Astrocyte of the spinal cord (primary cell): ENCODE data around the gene ARHGAP4.
A peak's percentile ranks its signal among the peaks of the same experiment; 100 is the strongest.

ENCODE experiments used
- DNase-seq: peaks from one replicate; pipeline ENCODE4 v3.0.0; 2011; ENCODE audit warnings: low read depth, low spot score
- H3K4me3 ChIP-seq: 2 replicates; pipeline ENCODE4 v1.5.1; 2011; ENCODE audit warnings: low read depth, mild to moderate bottlenecking, low read length, moderate library complexity
- CTCF ChIP-seq: IDR thresholded peaks from 2 replicates; pipeline ENCODE4 v1.5.1; 2012; ENCODE audit warnings: low read depth, mild to moderate bottlenecking, low read length, inconsistent platforms
- in situ Hi-C: cut with HindIII; loops from 2 replicates; pipeline ENCODE4 v1.10.0; 2017; ENCODE audit warnings: low sequenced_read_pairs

ARHGAP4 gene

GRCh38 chrX:153971450-153972367 lies 45.6 kb upstream of the ARHGAP4 start, which contains the start of gene HCFC1:
Gene HCFC1, minus strand, starts transcription at chrX:153971818. Its CDS starts 978 bp downstream, at chrX:153970840.
- no peak for TF ChIP-seq CTCF
- peak; percentile 93 for DNase-seq
- in situ Hi-C loops: no loop called here

DNA sequence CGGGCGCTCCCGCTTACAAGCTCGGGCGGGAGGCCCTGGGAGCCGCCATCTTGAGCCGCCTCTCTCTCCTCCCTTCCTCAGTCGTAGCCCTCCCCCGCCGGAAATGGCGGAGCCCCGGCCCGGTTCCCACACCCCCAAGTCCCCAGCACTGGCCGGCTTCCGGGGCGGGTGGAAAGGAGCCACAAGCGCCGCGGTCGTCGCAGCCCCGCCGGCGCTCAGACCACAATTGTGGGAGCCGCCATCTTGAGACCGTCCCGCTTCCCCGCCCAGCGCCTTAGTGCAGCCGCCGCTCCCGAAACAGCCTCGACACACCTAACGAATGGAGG lies 45.0 kb upstream of the ARHGAP4 start:
- in situ Hi-C loops: no loop called here
- peak overlapping the region; percentile 97 for H3K4me3 ChIP-seq
- DNase-seq: peak; percentile 95
- no peak for TF ChIP-seq CTCF

More at GRCh38 chrX:153971450-153972367, 45.6 kb upstream of the ARHGAP4 start, which contains the start of gene HCFC1:
- H3K4me3 ChIP-seq: peak within 1 kb of the TSS; percentile 97

- in situ Hi-C loops: no loop called here
- H3K4me3 ChIP-seq: peak overlapping the region; percentile 97
- DNase-seq: peak; percentile 72
- no peak for TF ChIP-seq CTCF
Measured at GRCh38 chrX:153970357-153971123, 44.5 kb upstream of the ARHGAP4 start.

DNA sequence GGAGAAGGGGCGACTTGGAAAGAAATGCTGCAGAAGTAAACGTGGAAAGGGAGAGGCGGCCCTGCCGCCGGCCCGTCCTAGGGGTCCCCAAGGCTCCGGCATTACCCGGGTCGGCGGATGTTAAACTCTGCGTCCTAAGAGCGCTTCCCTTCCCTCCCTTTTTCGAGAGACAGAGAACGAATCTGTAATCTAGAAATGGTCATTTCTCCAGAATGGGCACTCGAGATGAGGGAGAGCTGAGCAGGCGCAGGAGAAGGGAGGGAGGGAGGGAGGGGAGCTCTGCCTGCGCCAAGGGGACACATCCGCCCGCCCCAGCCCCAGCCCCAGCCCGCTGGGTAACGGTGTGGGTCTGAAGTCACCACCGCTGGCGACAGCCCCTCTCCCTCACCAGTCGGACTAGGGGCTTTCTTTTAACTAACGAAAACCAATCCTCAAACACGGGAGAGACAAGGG lies 43.9 kb upstream of the ARHGAP4 start:
- in situ Hi-C loops: no loop called here
- no peak for TF ChIP-seq CTCF
- DNase-seq: peak; percentile 46
- peak overlapping the region; percentile 97 for H3K4me3 ChIP-seq

DNA sequence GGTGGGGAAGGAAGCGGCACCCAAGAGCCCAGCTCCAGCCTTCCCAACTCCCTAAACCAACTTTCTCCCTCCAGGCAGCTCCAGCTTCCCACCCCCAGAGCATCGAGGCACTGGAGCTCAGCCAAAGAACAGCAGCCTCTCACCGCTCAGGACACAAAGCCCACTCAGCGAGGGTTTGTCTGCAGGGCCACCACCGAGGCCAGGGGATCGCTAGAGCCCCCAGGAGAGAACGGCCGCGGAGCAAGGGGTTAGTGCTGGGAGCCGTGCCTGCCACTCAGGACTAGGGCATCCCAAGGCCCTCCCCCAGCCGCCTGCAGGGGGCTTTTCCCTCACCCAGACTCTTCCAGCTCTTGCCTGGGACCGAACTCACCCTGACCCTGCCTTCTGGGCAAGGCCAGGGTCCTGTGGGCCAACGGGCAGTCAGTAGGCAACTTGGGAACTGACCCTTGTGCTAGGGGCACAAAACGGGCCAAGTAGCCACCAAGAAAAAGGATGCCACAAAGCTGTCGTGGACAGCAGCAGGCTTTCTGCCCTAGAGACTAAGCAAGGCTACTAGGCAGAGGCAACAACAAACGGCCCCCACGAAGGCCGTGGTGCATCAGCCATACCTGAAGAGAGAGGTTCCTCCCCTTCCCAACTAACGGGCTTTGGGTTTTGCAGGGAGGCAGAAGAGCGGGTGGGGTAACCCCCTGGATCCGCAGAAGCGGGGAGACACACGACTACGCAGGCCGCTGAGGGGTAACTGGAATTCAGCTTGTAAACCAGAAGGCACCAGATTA lies 43.2 kb upstream of the ARHGAP4 start:
- no peak for DNase-seq
- TF ChIP-seq CTCF: peak; percentile 5
- peak overlapping the region; percentile 97 for H3K4me3 ChIP-seq
- in situ Hi-C loops: no loop called here

- DNase-seq: peak; percentile 16
- TF ChIP-seq CTCF: no peak
- H3K4me3 ChIP-seq: peak overlapping the region; percentile 97
- in situ Hi-C loops: no loop called here
Measured at GRCh38 chrX:153968754-153969124, 42.7 kb upstream of the ARHGAP4 start.
